Stomach smooth muscle (tissue), 2 donors: ENCODE data around the gene CDH4.
"Not testable (repeated sequence)": the region's sequence is repeated elsewhere in the genome, so short reads cannot be mapped to it uniquely, and the experiment has no call there.

ENCODE experiments used
- H3K27ac ChIP-seq: one replicate; pipeline ENCODE4 v1.7.0; 2013; ENCODE audit warnings: mild to moderate bottlenecking, low read length, inconsistent platforms
- H3K27me3 ChIP-seq, 2 donors: one replicate each; pipeline ENCODE4 v1.7.0; 2013; ENCODE audit warnings: low read length in 2 of 2; ENCODE audit not compliant: insufficient read depth in 2 of 2, control insufficient read depth in 1 of 2
- H3K36me3 ChIP-seq, 2 donors: one replicate each; pipeline ENCODE4 v1.7.0; 2013; ENCODE audit warnings: low read length in 2 of 2; ENCODE audit not compliant: control insufficient read depth in 2 of 2, insufficient read depth in 2 of 2
- H3K4me1 ChIP-seq: one replicate; pipeline ENCODE4 v1.7.0; 2013; ENCODE audit warnings: low read length; ENCODE audit not compliant: control insufficient read depth, insufficient read depth
- H3K4me3 ChIP-seq, 2 donors: one replicate each; pipeline ENCODE4 v1.7.0; 2013; ENCODE audit warnings: low read length in 2 of 2
- H3K9ac ChIP-seq, 2 donors: one replicate each; pipeline ENCODE4 v1.7.0; 2013; ENCODE audit warnings: low read length in 2 of 2, mild to moderate bottlenecking in 1 of 2
- H3K9me3 ChIP-seq, 2 donors: one replicate each; pipeline ENCODE4 v1.7.0; 2013; ENCODE audit warnings: low read length in 2 of 2; ENCODE audit not compliant: control insufficient read depth in 2 of 2
- donor health status: healthy.
- donor health status: Pancreatic carcinoma.

The CDH4 gene

GRCh38 chr20:61263938-61264337 is 11.9 kb downstream of the CDH4 start:
- H3K36me3 ChIP-seq = no peaks in the 10 kb centered on the region
- peaks cover 13 to 27% of the 10 kb centered on the region in 2 donors for H3K27me3 ChIP-seq
- no peak overlapping the region for H3K4me3 ChIP-seq
- peaks cover 5% of the 10 kb centered on the region in 2 donors for H3K9me3 ChIP-seq
- no peak overlapping the region for H3K27ac ChIP-seq
- H3K4me1 ChIP-seq = no peaks in the 10 kb centered on the region
- H3K9ac ChIP-seq = no peak overlapping the region

GRCh38 chr20:61267241-61267640 is 15.2 kb downstream of the CDH4 start:
- H3K36me3 ChIP-seq = no peaks in the 10 kb centered on the region
- no peak overlapping the region for H3K4me3 ChIP-seq
- H3K4me1 ChIP-seq = no peaks in the 10 kb centered on the region
- no peaks in the 10 kb centered on the region for H3K9me3 ChIP-seq
- H3K9ac ChIP-seq = no peak overlapping the region
- H3K27ac ChIP-seq = no peak overlapping the region
- peaks cover 5 to 17% of the 10 kb centered on the region in 2 donors for H3K27me3 ChIP-seq

- Histone ChIP-seq H3K9me3 (no peaks in the 10 kb centered on the region), H3K4me1 (no peaks in the 10 kb centered on the region), H3K27ac (no peak overlapping the region), H3K4me3 (no peak overlapping the region), H3K27me3 (peaks cover 4 to 16% of the 10 kb centered on the region in 2 donors), H3K9ac (no peak overlapping the region), H3K36me3 (no peaks in the 10 kb centered on the region)
Measured at GRCh38 chr20:61268024-61268423, 16.0 kb downstream of the CDH4 start.

- Histone ChIP-seq H3K4me1 (no peaks in the 10 kb centered on the region), H3K9ac (no peak overlapping the region), H3K27me3 (peaks cover 0 to 18% of the 10 kb centered on the region in 2 donors), H3K9me3 (peaks cover 2 to 3% of the 10 kb centered on the region in 2 donors), H3K27ac (no peak overlapping the region), H3K4me3 (no peak overlapping the region), H3K36me3 (no peaks in the 10 kb centered on the region)
Measured at GRCh38 chr20:61271312-61272231, 19.5 kb downstream of the CDH4 start.

GRCh38 chr20:61273024-61273423 is 21.0 kb downstream of the CDH4 start:
- H3K9ac ChIP-seq, H3K36me3 ChIP-seq, H3K9me3 ChIP-seq, H3K27ac ChIP-seq, H3K4me3 ChIP-seq, H3K4me1 ChIP-seq: not testable (repeated sequence)
- H3K27me3 ChIP-seq = peaks cover 0 to 15% of the 10 kb centered on the region in 2 donors

GRCh38 chr20:61273666-61274065 is 21.6 kb downstream of the CDH4 start:
- not testable (repeated sequence) for H3K4me3 ChIP-seq, H3K27ac ChIP-seq, H3K9ac ChIP-seq, H3K9me3 ChIP-seq, H3K36me3 ChIP-seq, H3K4me1 ChIP-seq
- H3K27me3 ChIP-seq = peaks cover 0 to 17% of the 10 kb centered on the region in 2 donors

- Histone ChIP-seq H3K4me3 (no peak overlapping the region), H3K9ac (no peak overlapping the region), H3K27ac (no peak overlapping the region), H3K9me3 (peaks cover 2 to 3% of the 10 kb centered on the region in 2 donors), H3K36me3 (no peaks in the 10 kb centered on the region), H3K4me1 (no peaks in the 10 kb centered on the region), H3K27me3 (peaks cover 0 to 17% of the 10 kb centered on the region in 2 donors)
Measured at GRCh38 chr20:61274326-61274725, 22.3 kb downstream of the CDH4 start.

GRCh38 chr20:61278296-61278695 is 26.2 kb downstream of the CDH4 start:
- peaks cover 6 to 17% of the 10 kb centered on the region in 2 donors for H3K27me3 ChIP-seq
- H3K9ac ChIP-seq = no peak overlapping the region
- no peak overlapping the region for H3K27ac ChIP-seq
- H3K4me1 ChIP-seq = no peaks in the 10 kb centered on the region
- H3K36me3 ChIP-seq = no peaks in the 10 kb centered on the region
- H3K9me3 ChIP-seq = peaks cover 2 to 7% of the 10 kb centered on the region in 2 donors
- H3K4me3 ChIP-seq = no peak overlapping the region

GRCh38 chr20:61279621-61280150 is 27.6 kb downstream of the CDH4 start:
- H3K27me3 ChIP-seq = peaks cover 6 to 15% of the 10 kb centered on the region in 2 donors
- H3K36me3 ChIP-seq = no peaks in the 10 kb centered on the region

GRCh38 chr20:61280217-61280980 is 28.3 kb downstream of the CDH4 start:
- no peaks in the 10 kb centered on the region for H3K36me3 ChIP-seq
- H3K9me3 ChIP-seq = peaks cover 0 to 3% of the 10 kb centered on the region in 2 donors
- no peak overlapping the region for H3K9ac ChIP-seq
- H3K27ac ChIP-seq = no peak overlapping the region
- H3K4me1 ChIP-seq = no peaks in the 10 kb centered on the region
- peaks cover 6 to 15% of the 10 kb centered on the region in 2 donors for H3K27me3 ChIP-seq
- no peak overlapping the region for H3K4me3 ChIP-seq

More at GRCh38 chr20:61279621-61280150, 27.6 kb downstream of the CDH4 start:
- H3K9me3 ChIP-seq = peaks cover 0 to 3% of the 10 kb centered on the region in 2 donors
- H3K4me3 ChIP-seq = no peak overlapping the region
- no peak overlapping the region for H3K9ac ChIP-seq
- no peak overlapping the region for H3K27ac ChIP-seq
- H3K4me1 ChIP-seq = no peaks in the 10 kb centered on the region
